Measurements from ENCODE around the gene IP6K3.

The IP6K3 gene

GRCh38 chr6:33790910-33791309 lies 44.2 kb upstream of the IP6K3 start:
- no peak overlapping the region for H3K4me2 ChIP-seq (ENCODE audit: insufficient read depth, low read length, poor library complexity, severe bottlenecking)
- no peak overlapping the region for H4K91ac ChIP-seq (ENCODE audit: low read depth, low read length, poor library complexity)
- H3K9ac ChIP-seq (ENCODE audit: low read depth, low read length, poor library complexity): no peak overlapping the region
- H4K8ac ChIP-seq (ENCODE audit: low read depth, low read length): no peak overlapping the region
- H3K14ac ChIP-seq (ENCODE audit: low read length): no peak overlapping the region
- H3K27me3 ChIP-seq (ENCODE audit: control insufficient read depth in 3 of 3, insufficient read depth in 3 of 3, low read depth in 1 of 3, low read length in 3 of 3): no peaks in the 10 kb centered on the region
- H2BK120ac ChIP-seq (ENCODE audit: low read depth, low read length): no peak overlapping the region
- no peak overlapping the region for H3K27ac ChIP-seq (replicated peaks; ENCODE audit: low read length)
- H3K79me1 ChIP-seq (ENCODE audit: low read depth, low read length): peaks cover 5% of the 10 kb centered on the region
- no peak overlapping the region for H2BK12ac ChIP-seq (ENCODE audit: low read length)
- H2BK15ac ChIP-seq (ENCODE audit: low read length): no peak overlapping the region
- H3K4me1 ChIP-seq (ENCODE audit: control insufficient read depth in 2 of 2, insufficient read depth in 1 of 2, low read depth in 1 of 2, low read length in 2 of 2): peaks cover 23 to 30% of the 10 kb centered on the region in 2 donors
- no peak overlapping the region for H2AFZ ChIP-seq (ENCODE audit: low read length)
- no CpG with 5 or more reads among the region's 5 CpGs for WGBS, 2 donors (ENCODE audit: extremely low coverage in 2 of 2, insufficient read length in 2 of 2, insufficient replicate concordance in 1 of 2)
- no peaks in the 10 kb centered on the region for H3K9me3 ChIP-seq (replicated peaks in 1 of 2; ENCODE audit: control insufficient read depth in 2 of 2, insufficient read depth in 1 of 2, low read depth in 1 of 2, low read length in 2 of 2)
- peak overlapping the region; percentile 14 for H3K23ac ChIP-seq (ENCODE audit: low read depth, low read length, poor library complexity)
- DNase-seq (ENCODE audit: low spot score): no peak
- H3K4ac ChIP-seq (ENCODE audit: low read length): no peak overlapping the region
- peak overlapping the region; percentile 50 for H3K18ac ChIP-seq (ENCODE audit: low read length)
- H3K36me3 ChIP-seq (replicated peaks in 1 of 2; ENCODE audit: control insufficient read depth in 2 of 2, insufficient read depth in 2 of 2, low read length in 2 of 2): peaks cover 0 to 17% of the 10 kb centered on the region in 2 donors
- H3K4me3 ChIP-seq (ENCODE audit: low read length in 2 of 2): no peak overlapping the region
- H2AK5ac ChIP-seq (ENCODE audit: low read depth, low read length): peak overlapping the region; percentile 67
- H2BK5ac ChIP-seq (ENCODE audit: low read length): no peak overlapping the region

GRCh38 chr6:33790379-33790778 lies 43.7 kb upstream of the IP6K3 start:
- Histone ChIP-seq H4K91ac (ENCODE audit: low read depth, low read length, poor library complexity) (no peak overlapping the region), H3K18ac (ENCODE audit: low read length) (no peak overlapping the region), H4K8ac (ENCODE audit: low read depth, low read length) (no peak overlapping the region), H2BK15ac (ENCODE audit: low read length) (no peak overlapping the region), H3K4me2 (ENCODE audit: insufficient read depth, low read length, poor library complexity, severe bottlenecking) (no peak overlapping the region), H3K27me3 (ENCODE audit: control insufficient read depth in 3 of 3, insufficient read depth in 3 of 3, low read depth in 1 of 3, low read length in 3 of 3) (no peaks in the 10 kb centered on the region), H2BK12ac (ENCODE audit: low read length) (no peak overlapping the region), H3K9me3 (replicated peaks in 1 of 2; ENCODE audit: control insufficient read depth in 2 of 2, insufficient read depth in 1 of 2, low read depth in 1 of 2, low read length in 2 of 2) (no peaks in the 10 kb centered on the region), H3K4me3 (ENCODE audit: low read length in 2 of 2) (no peak overlapping the region), H2BK120ac (ENCODE audit: low read depth, low read length) (no peak overlapping the region), H2BK5ac (ENCODE audit: low read length) (no peak overlapping the region), H3K27ac (replicated peaks; ENCODE audit: low read length) (no peak overlapping the region), H2AK5ac (ENCODE audit: low read depth, low read length) (no peak overlapping the region), H3K23ac (ENCODE audit: low read depth, low read length, poor library complexity) (no peak overlapping the region), H3K4me1 (ENCODE audit: control insufficient read depth in 2 of 2, insufficient read depth in 1 of 2, low read depth in 1 of 2, low read length in 2 of 2) (peaks cover 22 to 30% of the 10 kb centered on the region in 2 donors), H3K4ac (ENCODE audit: low read length) (no peak overlapping the region), H3K9ac (ENCODE audit: low read depth, low read length, poor library complexity) (no peak overlapping the region), H2AFZ (ENCODE audit: low read length) (no peak overlapping the region), H3K36me3 (replicated peaks in 1 of 2; ENCODE audit: control insufficient read depth in 2 of 2, insufficient read depth in 2 of 2, low read length in 2 of 2) (peaks cover 0 to 22% of the 10 kb centered on the region in 2 donors), H3K79me1 (ENCODE audit: low read depth, low read length) (peaks cover 5% of the 10 kb centered on the region), H3K14ac (ENCODE audit: low read length) (no peak overlapping the region)
- DNase-seq (ENCODE audit: low spot score): no peak
- no CpG with 5 or more reads among the region's 2 CpGs for WGBS, 2 donors (ENCODE audit: extremely low coverage in 2 of 2, insufficient read length in 2 of 2, insufficient replicate concordance in 1 of 2)

- Histone ChIP-seq H4K8ac (ENCODE audit: low read depth, low read length) (no peak overlapping the region), H2BK15ac (ENCODE audit: low read length) (no peak overlapping the region), H4K91ac (ENCODE audit: low read depth, low read length, poor library complexity) (no peak overlapping the region), H3K4me2 (ENCODE audit: insufficient read depth, low read length, poor library complexity, severe bottlenecking) (no peak overlapping the region), H2BK5ac (ENCODE audit: low read length) (no peak overlapping the region), H2AFZ (ENCODE audit: low read length) (peak overlapping the region; percentile 84), H3K27ac (replicated peaks; ENCODE audit: low read length) (no peak overlapping the region), H3K23ac (ENCODE audit: low read depth, low read length, poor library complexity) (peak overlapping the region; percentile 12), H3K4ac (ENCODE audit: low read length) (no peak overlapping the region), H3K14ac (ENCODE audit: low read length) (no peak overlapping the region), H2BK12ac (ENCODE audit: low read length) (peak overlapping the region; percentile 36), H3K79me1 (ENCODE audit: low read depth, low read length) (peaks cover 5% of the 10 kb centered on the region), H3K4me3 (ENCODE audit: low read length in 2 of 2) (peak overlapping the region; percentile 42 to 84), H3K18ac (ENCODE audit: low read length) (no peak overlapping the region), H3K9me3 (replicated peaks in 1 of 2; ENCODE audit: control insufficient read depth in 2 of 2, insufficient read depth in 1 of 2, low read depth in 1 of 2, low read length in 2 of 2) (no peaks in the 10 kb centered on the region), H3K9ac (ENCODE audit: low read depth, low read length, poor library complexity) (no peak overlapping the region), H3K27me3 (ENCODE audit: control insufficient read depth in 3 of 3, insufficient read depth in 3 of 3, low read depth in 1 of 3, low read length in 3 of 3) (no peaks in the 10 kb centered on the region), H2AK5ac (ENCODE audit: low read depth, low read length) (no peak overlapping the region), H2BK120ac (ENCODE audit: low read depth, low read length) (no peak overlapping the region), H3K4me1 (ENCODE audit: control insufficient read depth in 2 of 2, insufficient read depth in 1 of 2, low read depth in 1 of 2, low read length in 2 of 2) (peaks cover 17 to 28% of the 10 kb centered on the region in 2 donors), H3K36me3 (replicated peaks in 1 of 2; ENCODE audit: control insufficient read depth in 2 of 2, insufficient read depth in 2 of 2, low read length in 2 of 2) (peaks cover 1 to 31% of the 10 kb centered on the region in 2 donors)
- no peak for DNase-seq (ENCODE audit: low spot score)
- WGBS, 2 donors (ENCODE audit: extremely low coverage in 2 of 2, insufficient read length in 2 of 2, insufficient replicate concordance in 1 of 2): no CpG with 5 or more reads among the region's 11 CpGs
Measured at GRCh38 chr6:33789550-33789895, 42.8 kb upstream of the IP6K3 start.

DNA sequence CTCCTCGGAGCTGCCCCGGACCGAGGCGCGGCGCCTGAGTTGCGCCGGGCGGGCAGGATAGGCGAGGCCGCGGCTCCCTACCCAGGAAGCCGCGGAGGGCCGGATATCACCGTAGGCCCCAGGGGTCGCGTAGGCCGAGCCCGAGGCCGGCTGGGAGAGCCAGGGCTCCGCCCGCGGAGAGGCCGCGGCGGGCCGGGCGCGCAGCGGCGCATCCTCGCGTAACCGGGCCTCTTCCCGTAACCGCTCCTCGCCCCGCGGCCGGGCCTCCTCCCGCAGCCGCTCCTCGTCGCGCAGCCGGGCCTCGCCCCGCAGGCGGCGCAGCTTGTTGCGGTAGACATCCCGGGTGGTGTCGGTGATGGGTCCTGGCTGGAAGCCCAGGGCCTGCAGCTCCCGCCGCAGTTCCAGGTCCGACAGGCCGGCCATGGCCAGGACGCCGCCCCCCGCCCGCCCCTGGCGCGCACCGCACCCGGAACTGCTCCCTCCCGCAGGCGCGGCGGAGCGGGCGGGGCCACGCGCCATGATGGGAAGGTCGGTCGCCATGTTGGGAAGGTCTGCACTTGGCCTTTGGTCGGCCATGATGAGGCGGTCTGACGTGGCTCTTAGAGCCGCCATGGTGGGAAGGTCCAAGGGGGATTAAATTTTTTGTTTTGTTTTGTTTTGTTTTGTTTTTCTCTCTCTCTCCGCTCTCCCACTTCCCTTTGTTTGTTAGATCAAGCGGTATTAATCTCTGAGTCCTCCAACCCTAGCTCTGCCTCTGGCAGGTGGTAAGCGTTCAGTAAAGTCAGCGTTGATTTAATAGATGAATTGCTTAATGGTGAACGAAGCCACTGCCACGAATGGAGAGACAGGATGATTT lies 42.2 kb upstream of the IP6K3 start, which contains the start of gene LEMD2:
LEMD2 (minus strand) TSS at position 437 of the 856 bp plus-strand sequence; CDS start at position 423, 14 bp downstream.
- Histone ChIP-seq H3K4me1 (ENCODE audit: control insufficient read depth in 2 of 2, insufficient read depth in 1 of 2, low read depth in 1 of 2, low read length in 2 of 2) (peaks cover 17 to 28% of the 10 kb centered on the region in 2 donors), H3K36me3 (replicated peaks in 1 of 2; ENCODE audit: control insufficient read depth in 2 of 2, insufficient read depth in 2 of 2, low read length in 2 of 2) (peaks cover 4 to 36% of the 10 kb centered on the region in 2 donors), H4K91ac (ENCODE audit: low read depth, low read length, poor library complexity) (no peak within 1 kb of the TSS), H2BK15ac (ENCODE audit: low read length) (no peak within 1 kb of the TSS), H4K8ac (ENCODE audit: low read depth, low read length) (no peak within 1 kb of the TSS), H3K23ac (ENCODE audit: low read depth, low read length, poor library complexity) (peak within 1 kb of the TSS; percentile 83), H3K4me2 (ENCODE audit: insufficient read depth, low read length, poor library complexity, severe bottlenecking) (peak within 1 kb of the TSS; percentile 66), H3K4me3 (ENCODE audit: low read length in 2 of 2) (peak within 1 kb of the TSS; percentile 84 to 98), H3K4ac (ENCODE audit: low read length) (no peak within 1 kb of the TSS), H3K9ac (ENCODE audit: low read depth, low read length, poor library complexity) (peak within 1 kb of the TSS; percentile 97), H3K18ac (ENCODE audit: low read length) (peak within 1 kb of the TSS; percentile 95), H3K27me3 (ENCODE audit: control insufficient read depth in 3 of 3, insufficient read depth in 3 of 3, low read depth in 1 of 3, low read length in 3 of 3) (no peaks in the 10 kb centered on the region), H2AK5ac (ENCODE audit: low read depth, low read length) (no peak within 1 kb of the TSS), H3K79me1 (ENCODE audit: low read depth, low read length) (peaks cover 5% of the 10 kb centered on the region), H3K14ac (ENCODE audit: low read length) (no peak within 1 kb of the TSS), H2BK12ac (ENCODE audit: low read length) (peak within 1 kb of the TSS; percentile 36), H2AFZ (ENCODE audit: low read length) (peak within 1 kb of the TSS; percentile 84), H2BK120ac (ENCODE audit: low read depth, low read length) (no peak within 1 kb of the TSS), H3K9me3 (replicated peaks in 1 of 2; ENCODE audit: control insufficient read depth in 2 of 2, insufficient read depth in 1 of 2, low read depth in 1 of 2, low read length in 2 of 2) (no peaks in the 10 kb centered on the region), H2BK5ac (ENCODE audit: low read length) (no peak within 1 kb of the TSS), H3K27ac (replicated peaks; ENCODE audit: low read length) (peak within 1 kb of the TSS; percentile 38)
- WGBS, 2 donors (ENCODE audit: extremely low coverage in 2 of 2, insufficient read length in 2 of 2, insufficient replicate concordance in 1 of 2): no CpG with 5 or more reads among the region's 86 CpGs
- peak; percentile 80 for DNase-seq (ENCODE audit: low spot score)
